Caco-2 (cell line): ENCODE data around the gene RBPJL. TPM values are rescaled to one million over a fixed set of nuclear protein-coding genes. Genes with fewer than 3 reads are reported as not detected.

ENCODE experiments used
- BruUV-seq: library from RNA; stranded (reverse); fragments of 400-500 nt; replicated peaks from 2 replicates; lab custom pipeline; 2021; lab: Mats Ljungman, UMichigan
- CTCF ChIA-PET: fragments of 300-600 bp; sonication (Branson Sonifier 250); formaldehyde crosslinking; loops from one replicate; lab custom pipeline; 2022; ENCODE audit warnings: antibody characterized with exemption; lab: Charles Lee
- POLR2A ChIA-PET: fragments of 300-600 bp; sonication (Branson Sonifier 250); formaldehyde crosslinking; loops from one replicate; lab custom pipeline; 2022; ENCODE audit warnings: antibody characterized with exemption; lab: Charles Lee
- DNase-seq, 2 experiments: peaks; one replicate each; pipeline versions ENCODE4 v3.0.0 to v3.0.0-alpha.2; 2020 to 2022
- H3K27me3 ChIP-seq: replicated peaks from 2 replicates; pipeline ENCODE4 v1.6.0; 2011; ENCODE audit warnings: low read length; ENCODE audit not compliant: control insufficient read depth, insufficient read depth
- H3K36me3 ChIP-seq: 2 replicates; pipeline ENCODE4 v1.5.1; 2011; ENCODE audit warnings: low read length; ENCODE audit not compliant: control insufficient read depth, insufficient read depth
- H3K4me1 ChIP-seq: fragments of 250-450 bp; sonication (Bioruptor Pico); 2 replicates; pipeline ENCODE4 v1.5.1; 2020; ENCODE audit warnings: mild to moderate bottlenecking
- H3K4me3 ChIP-seq: 2 replicates; pipeline ENCODE4 v1.5.1; 2011; ENCODE audit warnings: low read depth, mild to moderate bottlenecking, control low read depth, low read length
- H3K9me3 ChIP-seq: fragments of 250-450 bp; sonication (Bioruptor Pico); 2 replicates; pipeline ENCODE4 v1.5.1; 2020; ENCODE audit warnings: mild to moderate bottlenecking, moderate library complexity
- H3K27ac Mint-ChIP-seq: one replicate; pipeline ENCODE4 v1.8.0; 2022; ENCODE audit warnings: mixed read lengths; ENCODE audit not compliant: unreplicated experiment
- H3K27me3 Mint-ChIP-seq: one replicate; pipeline ENCODE4 v1.8.0; 2022; ENCODE audit warnings: mixed read lengths; ENCODE audit not compliant: insufficient read depth, unreplicated experiment
- H3K36me3 Mint-ChIP-seq: one replicate; pipeline ENCODE4 v1.8.0; 2022; ENCODE audit warnings: mild to moderate bottlenecking, mixed read lengths; ENCODE audit not compliant: insufficient read depth, unreplicated experiment
- H3K4me1 Mint-ChIP-seq: one replicate; pipeline ENCODE4 v1.8.0; 2022; ENCODE audit warnings: low read depth, mixed read lengths; ENCODE audit not compliant: unreplicated experiment
- H3K4me3 Mint-ChIP-seq: one replicate; pipeline ENCODE4 v1.8.0; 2022; ENCODE audit warnings: mild to moderate bottlenecking, moderate library complexity, mixed read lengths; ENCODE audit not compliant: unreplicated experiment
- H3K9me3 Mint-ChIP-seq: one replicate; pipeline ENCODE4 v1.8.0; 2022; ENCODE audit warnings: mixed read lengths; ENCODE audit not compliant: unreplicated experiment
- intact Hi-C: fragments of 100-400 bp; cut with micrococcal nuclease; formaldehyde crosslinking; loops from one replicate; pipeline ENCODE4 v1.10.0; 2022; ENCODE audit not compliant: unreplicated experiment
- total RNA-seq: library from RNA; stranded (reverse); gene quantifications from 2 replicates; pipeline ENCODE4 v1.2.3, GENCODE V29; 2022
- TF ChIP-seq, protein P1 (sequence below), 2 experiments: fragments of 200-600 bp in 1 of 2; IDR thresholded peaks; 1 replicate in 1 of 2; 2 replicates in 1 of 2; pipeline versions ENCODE4 v1.5.1 to v1.8.0; 2011 to 2022; ENCODE audit warnings: antibody characterized with exemption in 1 of 2, control low read depth in 1 of 2, inconsistent platforms in 1 of 2, low read depth in 1 of 2, low read length in 1 of 2, mild to moderate bottlenecking in 1 of 2, moderate library complexity in 1 of 2; ENCODE audit not compliant: insufficient read depth in 1 of 2, severe bottlenecking in 1 of 2, unreplicated experiment in 1 of 2

RBPJL gene
- total RNA-seq, 1 experiment from 2014 or later, result not detected

DNA sequence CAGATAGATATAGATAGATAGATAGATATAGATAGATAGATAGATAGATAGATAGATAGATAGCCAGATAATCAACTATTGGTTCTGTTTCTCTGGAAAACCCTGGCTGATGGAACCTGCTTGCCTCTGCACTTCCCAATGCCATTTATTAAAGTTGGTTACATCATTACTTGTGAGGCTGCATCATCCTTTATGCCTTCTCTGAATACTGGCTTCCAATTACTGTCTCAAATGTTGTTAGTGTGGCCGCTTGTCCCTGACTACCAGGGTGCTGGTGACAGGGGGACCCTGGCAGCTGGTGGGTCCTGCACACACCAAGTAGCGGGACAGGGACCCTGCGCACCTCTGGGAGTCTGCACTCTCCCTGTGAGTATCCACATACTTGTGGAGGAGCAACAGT, 48.4 kb upstream of the RBPJL start:
- no peak for DNase-seq
- Mint-ChIP-seq H3K4me1 (peaks cover 6% of the 10 kb centered on the region), H3K36me3 (no peaks in the 10 kb centered on the region), H3K27me3 (peaks cover 18% of the 10 kb centered on the region), H3K9me3 (no peaks in the 10 kb centered on the region), H3K27ac (no peak overlapping the region), H3K4me3 (no peak overlapping the region)
- no TSS peak for BruUV-seq
- TF ChIP-seq, protein P1, sequence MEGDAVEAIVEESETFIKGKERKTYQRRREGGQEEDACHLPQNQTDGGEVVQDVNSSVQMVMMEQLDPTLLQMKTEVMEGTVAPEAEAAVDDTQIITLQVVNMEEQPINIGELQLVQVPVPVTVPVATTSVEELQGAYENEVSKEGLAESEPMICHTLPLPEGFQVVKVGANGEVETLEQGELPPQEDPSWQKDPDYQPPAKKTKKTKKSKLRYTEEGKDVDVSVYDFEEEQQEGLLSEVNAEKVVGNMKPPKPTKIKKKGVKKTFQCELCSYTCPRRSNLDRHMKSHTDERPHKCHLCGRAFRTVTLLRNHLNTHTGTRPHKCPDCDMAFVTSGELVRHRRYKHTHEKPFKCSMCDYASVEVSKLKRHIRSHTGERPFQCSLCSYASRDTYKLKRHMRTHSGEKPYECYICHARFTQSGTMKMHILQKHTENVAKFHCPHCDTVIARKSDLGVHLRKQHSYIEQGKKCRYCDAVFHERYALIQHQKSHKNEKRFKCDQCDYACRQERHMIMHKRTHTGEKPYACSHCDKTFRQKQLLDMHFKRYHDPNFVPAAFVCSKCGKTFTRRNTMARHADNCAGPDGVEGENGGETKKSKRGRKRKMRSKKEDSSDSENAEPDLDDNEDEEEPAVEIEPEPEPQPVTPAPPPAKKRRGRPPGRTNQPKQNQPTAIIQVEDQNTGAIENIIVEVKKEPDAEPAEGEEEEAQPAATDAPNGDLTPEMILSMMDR (IDR thresholded peaks at IDR 0.05; ENCODE audit: insufficient read depth in 1 of 2, low read depth in 1 of 2, low read length in 1 of 2, severe bottlenecking in 1 of 2, unreplicated experiment in 1 of 2), result no peak
- Histone ChIP-seq H3K9me3 (no peaks in the 10 kb centered on the region; the same call in 1 of the 2 replicates), H3K36me3 (no peaks in the 10 kb centered on the region), H3K4me1 (peaks cover 6% of the 10 kb centered on the region), H3K4me3 (no peak overlapping the region), H3K27me3 (no peaks in the 10 kb centered on the region)
- intact Hi-C loops, result no loop called here
- ChIA-PET CTCF (no interaction called here), POLR2A (no interaction called here)

DNA sequence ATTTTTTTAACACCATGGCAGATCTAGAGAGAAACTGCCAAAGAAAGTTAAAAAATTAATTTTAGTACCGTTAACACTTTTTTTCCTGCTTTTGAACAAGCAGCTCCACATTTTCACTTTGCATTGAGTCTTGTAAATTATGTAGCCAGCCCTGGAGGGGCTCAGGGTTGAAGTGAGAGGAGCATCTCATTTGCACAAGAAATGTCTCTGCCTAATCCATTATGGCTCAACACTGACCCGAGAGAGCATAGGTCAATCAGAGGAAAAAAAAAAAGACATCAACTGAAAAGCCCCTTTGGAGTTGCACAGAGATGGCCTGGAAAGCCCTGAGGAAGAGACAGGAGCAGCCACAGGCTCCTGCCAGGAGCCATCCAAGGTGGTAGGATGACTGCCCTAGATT, 48.0 kb upstream of the RBPJL start:
- POLR2A ChIA-PET, result no interaction called here

DNA sequence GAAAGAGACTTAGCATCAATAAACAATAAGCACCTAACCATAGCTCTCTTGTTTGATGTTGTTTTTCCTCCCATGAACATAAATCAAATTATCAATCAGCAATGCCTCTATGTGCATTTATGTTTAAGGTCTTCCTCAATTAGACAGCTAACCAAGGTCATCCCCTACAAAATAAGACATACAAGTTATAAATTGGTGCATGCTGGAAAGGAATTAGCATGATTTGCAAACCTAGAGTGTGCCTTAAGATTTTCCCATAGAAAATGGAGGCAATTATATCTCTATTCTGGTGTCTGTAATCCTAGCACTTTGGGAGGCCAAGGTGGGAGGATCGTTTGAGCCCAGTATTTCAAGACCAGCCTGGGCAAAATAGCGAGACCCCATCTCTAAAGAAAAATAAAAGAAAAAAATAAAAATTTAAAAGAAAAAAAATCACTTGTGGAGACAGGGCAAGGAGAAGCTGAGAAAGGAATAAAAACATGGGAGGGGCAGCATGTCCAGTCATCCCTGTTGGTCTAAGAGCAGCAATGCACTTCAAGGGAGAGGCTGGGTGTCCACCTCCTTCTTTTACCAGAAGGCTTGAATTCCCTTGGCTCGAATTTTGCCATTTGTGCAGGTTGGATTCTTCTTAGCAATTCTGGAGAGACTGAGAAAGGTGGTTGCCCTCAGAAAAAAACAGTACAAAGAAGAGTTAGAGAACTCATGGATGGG, 42.9 kb upstream of the RBPJL start:
- Mint-ChIP-seq H3K4me3 (no peak overlapping the region), H3K4me1 (no peaks in the 10 kb centered on the region), H3K9me3 (no peaks in the 10 kb centered on the region), H3K36me3 (no peaks in the 10 kb centered on the region), H3K27ac (no peak overlapping the region), H3K27me3 (peaks cover 26% of the 10 kb centered on the region)
- ChIA-PET CTCF (no interaction called here), POLR2A (interaction anchor here (0.7 kb wide), 1 partner anchor 9 kb away, joined by 3 read pairs; the partner anchor contains the start of gene SLPI)
- H3K27me3 ChIP-seq, result peaks cover 2% of the 10 kb centered on the region; the same call in 1 of the 2 replicates
- H3K4me3 ChIP-seq, result no peak overlapping the region
- H3K4me1 ChIP-seq, result no peaks in the 10 kb centered on the region
- TF ChIP-seq, protein P1 (IDR thresholded peaks at IDR 0.05; ENCODE audit: insufficient read depth in 1 of 2, low read depth in 1 of 2, low read length in 1 of 2, severe bottlenecking in 1 of 2, unreplicated experiment in 1 of 2), result no peak
- DNase-seq, result no peak
- H3K9me3 ChIP-seq, result no peaks in the 10 kb centered on the region; the same call in 1 of the 2 replicates
- BruUV-seq, result no TSS peak
- intact Hi-C loops, result no loop called here
- H3K36me3 ChIP-seq, result no peaks in the 10 kb centered on the region

More for the DNA sequence above, 48.0 kb upstream of the RBPJL start:
- Histone ChIP-seq H3K9me3 (no peaks in the 10 kb centered on the region; the same call in 1 of the 2 replicates), H3K4me3 (no peak overlapping the region), H3K27me3 (no peaks in the 10 kb centered on the region), H3K4me1 (peaks cover 6% of the 10 kb centered on the region), H3K36me3 (no peaks in the 10 kb centered on the region)
- Mint-ChIP-seq H3K4me3 (no peak overlapping the region), H3K36me3 (no peaks in the 10 kb centered on the region), H3K9me3 (no peaks in the 10 kb centered on the region), H3K4me1 (peaks cover 6% of the 10 kb centered on the region), H3K27me3 (peaks cover 18% of the 10 kb centered on the region), H3K27ac (no peak overlapping the region)
- no TSS peak for BruUV-seq
- CTCF ChIA-PET, result no interaction called here
- intact Hi-C loops, result no loop called here
- DNase-seq, result no peak
- TF ChIP-seq, protein P1 (IDR thresholded peaks at IDR 0.05; ENCODE audit: insufficient read depth in 1 of 2, low read depth in 1 of 2, low read length in 1 of 2, severe bottlenecking in 1 of 2, unreplicated experiment in 1 of 2), result no peak
